Calu3 (cell line): Measurements from ENCODE around the gene ODF4. TPM values are rescaled to one million over a fixed set of nuclear protein-coding genes. Genes with fewer than 3 reads are reported as not detected.

Experiments used
- BruUV-seq: library from RNA; stranded (reverse); fragments of 400-500 nt; replicated peaks from 2 replicates; lab custom pipeline; 2021; lab: Mats Ljungman, UMichigan
- CTCF ChIA-PET: fragments of 300-600 bp; sonication (Branson Sonifier 250); formaldehyde crosslinking; loops from one replicate; lab custom pipeline; 2022; ENCODE audit warnings: antibody characterized with exemption; lab: Charles Lee
- DNase-seq: peaks from one replicate; pipeline ENCODE4 v3.0.0; 2022
- H3K27ac Mint-ChIP-seq: one replicate; pipeline ENCODE4 v1.8.0; 2022; ENCODE audit warnings: mixed read lengths; ENCODE audit not compliant: unreplicated experiment
- H3K27me3 Mint-ChIP-seq: one replicate; pipeline ENCODE4 v1.8.0; 2022; ENCODE audit warnings: mixed read lengths; ENCODE audit not compliant: unreplicated experiment
- H3K36me3 Mint-ChIP-seq: one replicate; pipeline ENCODE4 v1.8.0; 2022; ENCODE audit warnings: mild to moderate bottlenecking, moderate library complexity, mixed read lengths; ENCODE audit not compliant: insufficient read depth, unreplicated experiment
- H3K4me1 Mint-ChIP-seq: one replicate; pipeline ENCODE4 v1.8.0; 2022; ENCODE audit warnings: mild to moderate bottlenecking, low read depth, mixed read lengths; ENCODE audit not compliant: unreplicated experiment
- H3K4me3 Mint-ChIP-seq: one replicate; pipeline ENCODE4 v1.8.0; 2022; ENCODE audit warnings: mild to moderate bottlenecking, low read depth, moderate library complexity, mixed read lengths; ENCODE audit not compliant: unreplicated experiment
- H3K9me3 Mint-ChIP-seq: one replicate; pipeline ENCODE4 v1.8.0; 2022; ENCODE audit warnings: low read depth, mixed read lengths; ENCODE audit not compliant: unreplicated experiment
- CTCF ChIP-seq: fragments of 200-600 bp; IDR thresholded peaks from one replicate; pipeline ENCODE4 v1.8.0; 2022; ENCODE audit warnings: antibody characterized with exemption; ENCODE audit not compliant: unreplicated experiment
- intact Hi-C: fragments of 100-400 bp; cut with micrococcal nuclease; formaldehyde crosslinking; loops from one replicate; pipeline ENCODE4 v1.10.0; 2022; ENCODE audit not compliant: unreplicated experiment
- total RNA-seq: library from RNA; stranded (reverse); gene quantifications from 2 replicates; pipeline ENCODE4 v1.2.3, GENCODE V29; 2022

ODF4 gene
- total RNA-seq, 1 experiment from 2014 or later: not detected

- intact Hi-C loops: no loop called here
- Mint-ChIP-seq H3K9me3 (no peaks in the 10 kb centered on the region), H3K36me3 (no peaks in the 10 kb centered on the region), H3K4me1 (no peaks in the 10 kb centered on the region), H3K27me3 (peaks cover 23% of the 10 kb centered on the region), H3K4me3 (no peak overlapping the region), H3K27ac (no peak overlapping the region)
- no peak for DNase-seq
- no peak for TF ChIP-seq CTCF
- CTCF ChIA-PET: interaction anchor here (0.9 kb wide), 1 partner anchor 43 kb away, joined by 3 read pairs; no protein-coding TSS in a partner anchor
- BruUV-seq: no TSS peak
These were observed 1.6 kb upstream of the ODF4 start for GRCh38 chr17:8337802-8338752.

- peaks cover 23% of the 10 kb centered on the region for H3K27me3 Mint-ChIP-seq
- intact Hi-C loops: no loop called here
- H3K36me3 Mint-ChIP-seq: no peaks in the 10 kb centered on the region
- no peaks in the 10 kb centered on the region for H3K4me1 Mint-ChIP-seq
- no TSS peak for BruUV-seq
- CTCF ChIA-PET: interaction anchor here (0.9 kb wide), 1 partner anchor 43 kb away, joined by 3 read pairs; no protein-coding TSS in a partner anchor
- no peak for DNase-seq
- H3K27ac Mint-ChIP-seq: no peak overlapping the region
- no peak overlapping the region for H3K4me3 Mint-ChIP-seq
- TF ChIP-seq CTCF: no peak
- H3K9me3 Mint-ChIP-seq: no peaks in the 10 kb centered on the region
These were observed 893 bp upstream of the ODF4 start for GRCh38 chr17:8338753-8339140.

GRCh38 chr17:8341456-8341855 lies 1.8 kb downstream of the ODF4 start:
- TF ChIP-seq CTCF: no peak
- no peak for DNase-seq
- no TSS peak for BruUV-seq
- H3K36me3 Mint-ChIP-seq: no peaks in the 10 kb centered on the region
- CTCF ChIA-PET: interaction anchor here (0.6 kb wide), 1 partner anchor 12 kb away, joined by 3 read pairs; no protein-coding TSS in a partner anchor
- peaks cover 34% of the 10 kb centered on the region for H3K27me3 Mint-ChIP-seq
- no peak overlapping the region for H3K4me3 Mint-ChIP-seq
- intact Hi-C loops: no loop called here
- H3K4me1 Mint-ChIP-seq: no peaks in the 10 kb centered on the region
- H3K27ac Mint-ChIP-seq: no peak overlapping the region
- H3K9me3 Mint-ChIP-seq: no peaks in the 10 kb centered on the region

- no TSS peak for BruUV-seq
- CTCF ChIA-PET: interaction anchor here (0.6 kb wide), 1 partner anchor 13 kb away, joined by 3 read pairs; no protein-coding TSS in a partner anchor
- no peak for DNase-seq
- H3K36me3 Mint-ChIP-seq: no peaks in the 10 kb centered on the region
- intact Hi-C loops: no loop called here
- no peak overlapping the region for H3K4me3 Mint-ChIP-seq
- no peaks in the 10 kb centered on the region for H3K4me1 Mint-ChIP-seq
- no peaks in the 10 kb centered on the region for H3K9me3 Mint-ChIP-seq
- peaks cover 24% of the 10 kb centered on the region for H3K27me3 Mint-ChIP-seq
- no peak for TF ChIP-seq CTCF
- no peak overlapping the region for H3K27ac Mint-ChIP-seq
These were observed 5.5 kb downstream of the ODF4 start for GRCh38 chr17:8345052-8345690.
